Mucosa of rectum (tissue), 2 donors: ENCODE results near the gene FGD5.

Experiments used
- H3K27ac ChIP-seq, 2 donors: one replicate each; pipeline ENCODE4 v1.7.0; 2013; ENCODE audit warnings: inconsistent platforms in 2 of 2, low read depth in 2 of 2, low read length in 2 of 2
- H3K27me3 ChIP-seq, 2 donors: one replicate each; pipeline ENCODE4 v1.7.0; 2013; ENCODE audit warnings: low read length in 2 of 2; ENCODE audit not compliant: control insufficient read depth in 2 of 2, insufficient read depth in 2 of 2
- H3K36me3 ChIP-seq, 2 donors: one replicate each; pipeline ENCODE4 v1.7.0; 2013; ENCODE audit warnings: low read length in 2 of 2; ENCODE audit not compliant: control insufficient read depth in 2 of 2, insufficient read depth in 2 of 2
- H3K4me1 ChIP-seq, 2 donors: one replicate each; pipeline ENCODE4 v1.7.0; 2013; ENCODE audit warnings: low read length in 2 of 2, mild to moderate bottlenecking in 1 of 2; ENCODE audit not compliant: control insufficient read depth in 2 of 2, insufficient read depth in 2 of 2
- H3K4me3 ChIP-seq, 2 donors: one replicate each; pipeline ENCODE4 v1.7.0; 2013; ENCODE audit warnings: low read length in 2 of 2
- H3K9ac ChIP-seq, 2 donors: one replicate each; pipeline ENCODE4 v1.7.0; 2013; ENCODE audit warnings: low read length in 2 of 2, low read depth in 1 of 2, mild to moderate bottlenecking in 1 of 2
- H3K9me3 ChIP-seq, 2 donors: one replicate each; pipeline ENCODE4 v1.7.0; 2013; ENCODE audit warnings: low read length in 2 of 2; ENCODE audit not compliant: control insufficient read depth in 2 of 2
- donor health status: healthy.
- donor health status: Normal muscosa, but diverticular disease.

Gene FGD5

DNA sequence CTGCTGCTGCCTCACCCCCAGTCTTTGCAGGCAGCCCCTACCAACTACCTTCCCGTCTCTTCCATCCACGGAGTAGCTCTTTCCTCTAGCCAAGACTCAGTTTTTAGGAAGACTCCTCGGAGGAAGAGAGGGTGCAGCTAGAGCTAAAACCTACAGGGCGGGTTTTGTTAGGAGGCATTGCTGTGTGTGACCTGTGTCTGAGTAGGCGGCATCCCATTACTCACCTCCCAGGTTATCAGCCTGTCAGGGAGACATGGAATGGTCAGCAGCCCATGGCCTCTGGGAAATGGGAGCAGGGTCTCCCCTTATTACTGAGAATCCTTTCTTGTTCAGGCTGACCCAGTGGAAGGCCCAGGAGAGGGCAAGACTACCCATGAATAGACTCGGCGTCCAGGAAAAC is 43.8 kb upstream of the FGD5 start:
- Histone ChIP-seq H3K4me1 (no peaks in the 10 kb centered on the region), H3K9ac (no peak overlapping the region), H3K27ac (no peak overlapping the region), H3K36me3 (no peaks in the 10 kb centered on the region), H3K9me3 (peaks cover 0 to 5% of the 10 kb centered on the region in 2 donors), H3K27me3 (no peaks in the 10 kb centered on the region), H3K4me3 (no peak overlapping the region)

DNA sequence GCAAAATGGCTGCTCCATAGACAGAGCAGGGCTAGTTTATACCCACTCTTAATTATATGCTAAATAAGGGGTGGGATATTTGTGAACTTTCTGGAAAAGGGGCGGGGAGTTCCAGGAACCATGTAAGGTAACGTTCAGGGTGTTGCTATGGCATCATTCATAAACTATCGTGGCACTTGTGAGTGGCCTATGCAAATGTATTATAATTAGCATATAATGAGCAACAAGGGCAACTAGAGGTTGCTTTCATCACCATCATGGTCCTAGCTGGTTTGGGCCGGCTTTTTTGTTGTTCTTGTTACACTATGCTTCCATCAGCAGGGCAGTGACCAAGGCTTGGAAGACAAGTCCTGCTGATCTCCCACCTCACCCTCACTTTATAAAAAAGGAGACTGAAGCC is 43.2 kb upstream of the FGD5 start:
- Histone ChIP-seq H3K27me3 (no peaks in the 10 kb centered on the region), H3K4me1 (no peaks in the 10 kb centered on the region), H3K27ac (no peak overlapping the region), H3K36me3 (no peaks in the 10 kb centered on the region), H3K9ac (no peak overlapping the region), H3K4me3 (no peak overlapping the region), H3K9me3 (peaks cover 0 to 5% of the 10 kb centered on the region in 2 donors)

DNA sequence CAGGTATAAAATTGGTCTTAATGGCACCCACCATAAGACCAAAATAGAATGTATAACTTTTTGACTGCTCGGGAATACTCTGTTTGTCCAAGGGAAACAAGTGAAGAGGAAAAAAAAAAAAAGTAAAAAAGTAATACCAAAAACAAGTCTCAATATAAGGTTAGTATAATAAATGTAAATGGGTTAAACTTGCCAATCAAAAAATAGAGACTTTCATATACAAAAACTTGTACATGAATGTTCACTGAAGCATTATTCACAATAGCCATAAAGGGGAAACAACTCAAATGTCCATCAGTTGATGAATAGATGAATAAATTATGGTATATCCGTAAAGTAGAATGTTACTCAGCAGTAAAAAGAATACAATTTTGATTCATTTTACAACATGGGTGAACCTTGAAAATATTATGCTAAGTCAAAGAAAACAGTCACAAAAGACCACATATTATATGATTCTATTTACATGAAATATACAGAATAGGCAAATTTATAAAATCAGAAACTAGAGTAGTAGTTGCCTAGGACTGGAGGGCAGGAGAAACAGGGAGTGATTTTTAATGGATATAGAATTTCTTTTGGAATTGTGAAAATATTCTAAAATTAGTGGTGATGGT is 39.6 kb upstream of the FGD5 start:
- Histone ChIP-seq H3K36me3 (no peaks in the 10 kb centered on the region), H3K27ac (no peak overlapping the region), H3K9ac (no peak overlapping the region), H3K4me3 (no peak overlapping the region), H3K9me3 (peaks cover 0 to 5% of the 10 kb centered on the region in 2 donors), H3K4me1 (no peaks in the 10 kb centered on the region), H3K27me3 (no peaks in the 10 kb centered on the region)

DNA sequence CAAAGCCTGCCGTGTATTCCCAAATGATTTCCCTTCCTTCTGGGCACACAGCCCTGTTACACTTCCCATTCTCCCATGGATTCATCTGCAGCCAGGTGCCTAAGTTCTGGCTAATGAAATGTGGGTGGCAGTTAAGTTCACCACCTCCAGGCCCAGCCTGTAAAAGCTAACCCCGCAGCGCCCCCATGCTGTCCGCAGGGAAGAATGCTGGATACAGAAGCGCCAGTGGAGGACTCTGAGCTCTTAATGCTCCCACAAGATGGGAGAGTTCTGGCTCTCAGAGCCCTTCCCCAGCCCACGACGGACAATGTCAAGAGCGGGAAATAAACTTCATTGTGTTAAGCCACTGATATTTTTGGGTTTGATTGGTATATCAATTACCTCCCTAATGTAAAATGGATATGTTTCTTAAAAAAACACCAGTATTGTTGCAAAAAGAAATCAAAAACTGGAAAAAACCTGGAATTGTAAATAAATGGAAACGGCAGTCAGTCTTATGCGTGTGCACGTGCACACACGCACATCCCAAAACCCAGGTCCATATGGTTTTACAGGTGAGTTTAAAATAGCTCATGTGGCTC is 37.7 kb upstream of the FGD5 start:
- Histone ChIP-seq H3K27ac (no peak overlapping the region), H3K36me3 (no peaks in the 10 kb centered on the region), H3K4me1 (no peaks in the 10 kb centered on the region), H3K4me3 (no peak overlapping the region), H3K9ac (no peak overlapping the region), H3K9me3 (peaks cover 0 to 5% of the 10 kb centered on the region in 2 donors), H3K27me3 (no peaks in the 10 kb centered on the region)

DNA sequence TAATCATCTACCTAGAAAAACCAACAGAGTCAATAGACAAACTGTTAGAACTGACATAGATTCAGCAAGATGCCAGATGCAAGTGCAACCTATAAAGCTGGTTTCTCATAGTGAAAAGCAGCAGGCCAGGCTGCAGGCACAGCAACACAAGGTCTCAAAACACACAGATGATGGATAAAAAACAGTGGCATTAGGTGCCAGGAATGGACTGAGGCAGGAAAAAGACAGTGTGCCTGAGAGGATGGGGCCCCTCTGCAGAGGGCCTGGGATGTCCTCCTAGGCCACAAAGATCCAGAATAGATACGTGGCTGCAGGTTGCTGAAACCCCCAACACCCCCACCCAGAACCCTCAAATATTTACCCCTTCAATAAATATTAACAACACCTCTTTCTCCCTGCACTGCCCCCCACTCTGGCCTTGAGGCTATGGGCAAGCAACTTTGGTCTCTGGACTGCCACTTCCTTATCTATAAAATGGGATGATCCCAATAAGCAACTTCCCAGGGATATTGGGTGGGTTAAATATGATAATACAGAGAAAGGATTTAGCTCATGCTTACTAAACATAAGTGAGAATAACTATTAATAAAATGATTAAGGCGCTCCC is 35.2 kb upstream of the FGD5 start:
- H3K4me1 ChIP-seq = no peaks in the 10 kb centered on the region
- H3K9me3 ChIP-seq = peaks cover 0 to 3% of the 10 kb centered on the region in 2 donors

DNA sequence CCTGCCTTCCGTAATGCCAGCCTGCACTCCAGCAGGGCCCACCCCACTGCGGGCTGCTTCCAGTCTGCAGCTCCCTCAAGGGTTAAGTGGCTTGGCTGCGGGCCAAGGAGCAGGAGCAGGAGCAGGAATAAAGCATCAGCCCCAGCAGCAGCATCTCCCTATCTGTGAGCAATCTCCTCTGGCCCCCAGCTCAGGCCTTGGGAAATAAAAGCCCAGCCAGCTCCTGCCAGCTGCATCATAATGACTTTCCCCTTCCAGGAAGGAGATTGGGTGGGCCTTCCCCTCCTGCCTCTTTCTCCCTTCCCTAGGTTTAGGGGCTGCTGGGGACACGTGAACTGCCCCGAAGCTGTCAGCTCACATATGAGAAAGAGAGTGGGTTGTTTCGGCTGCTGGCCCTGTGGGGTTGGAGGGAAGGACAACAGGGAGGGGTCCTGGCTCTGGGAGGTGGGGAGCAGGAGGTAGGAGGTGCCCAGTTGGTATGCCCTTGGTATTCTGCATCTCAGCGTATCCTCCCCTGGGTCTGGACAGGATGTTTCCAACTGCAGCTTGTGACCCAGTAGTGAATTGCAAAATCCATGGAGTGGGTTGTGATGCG is 34.6 kb upstream of the FGD5 start:
- Histone ChIP-seq H3K4me1 (no peaks in the 10 kb centered on the region), H3K27me3 (no peaks in the 10 kb centered on the region), H3K36me3 (no peaks in the 10 kb centered on the region), H3K27ac (no peak overlapping the region), H3K9me3 (no peaks in the 10 kb centered on the region), H3K9ac (no peak overlapping the region), H3K4me3 (no peak overlapping the region)

More for the DNA sequence above, 35.2 kb upstream of the FGD5 start:
- Histone ChIP-seq H3K27me3 (no peaks in the 10 kb centered on the region), H3K27ac (no peak overlapping the region), H3K9ac (no peak overlapping the region), H3K4me3 (no peak overlapping the region), H3K36me3 (no peaks in the 10 kb centered on the region)

DNA sequence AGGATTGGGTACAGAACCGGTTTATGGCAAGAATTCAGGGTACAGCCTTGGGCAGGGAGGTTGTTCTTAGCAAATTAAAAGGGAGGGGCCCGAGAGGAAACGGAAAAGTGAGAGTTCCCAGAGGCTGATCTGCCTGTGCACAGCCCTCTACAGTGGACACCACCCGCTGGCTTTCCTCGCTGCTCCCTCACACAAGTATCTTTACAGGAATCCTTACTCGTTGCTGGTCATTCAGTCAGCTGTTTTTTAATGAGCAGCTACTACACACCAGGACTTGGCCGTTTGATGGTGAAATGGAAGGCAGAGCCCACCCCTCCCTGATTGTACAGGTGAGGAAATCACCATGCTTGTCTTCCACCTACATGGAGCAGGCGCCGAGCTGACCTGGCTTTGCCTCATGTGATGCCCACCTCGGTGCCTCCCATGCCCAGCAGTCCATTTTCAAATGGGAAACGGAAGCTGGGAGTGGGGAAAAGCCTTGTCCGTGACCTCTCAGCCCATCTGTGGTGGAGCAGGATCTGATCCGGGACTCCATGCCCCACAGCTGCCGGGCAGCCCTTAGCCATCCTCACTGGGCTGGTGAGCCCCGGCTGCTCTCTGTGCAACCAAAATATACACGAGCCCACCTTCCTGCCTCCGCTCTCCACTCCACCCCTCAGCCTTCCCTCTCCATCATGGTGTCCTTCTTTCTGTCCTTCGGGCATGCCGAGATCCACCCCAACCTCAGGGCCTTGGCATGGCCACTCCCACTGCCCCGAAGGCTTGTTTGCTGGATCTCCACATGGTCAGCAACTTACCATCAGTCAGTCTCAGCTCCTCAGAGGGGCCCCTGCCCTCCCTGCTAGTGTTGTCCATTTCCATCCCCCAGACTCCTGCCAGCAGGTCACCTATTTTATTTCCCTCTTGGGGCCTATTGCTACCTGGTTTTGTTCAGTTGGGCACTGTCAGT is 33.3 kb upstream of the FGD5 start:
- peaks cover 0 to 4% of the 10 kb centered on the region in 2 donors for H3K27me3 ChIP-seq
- no peaks in the 10 kb centered on the region for H3K9me3 ChIP-seq
- H3K36me3 ChIP-seq = no peaks in the 10 kb centered on the region
- H3K4me3 ChIP-seq = no peak overlapping the region
- H3K27ac ChIP-seq = no peak overlapping the region
- H3K9ac ChIP-seq = no peak overlapping the region
- H3K4me1 ChIP-seq = no peaks in the 10 kb centered on the region

DNA sequence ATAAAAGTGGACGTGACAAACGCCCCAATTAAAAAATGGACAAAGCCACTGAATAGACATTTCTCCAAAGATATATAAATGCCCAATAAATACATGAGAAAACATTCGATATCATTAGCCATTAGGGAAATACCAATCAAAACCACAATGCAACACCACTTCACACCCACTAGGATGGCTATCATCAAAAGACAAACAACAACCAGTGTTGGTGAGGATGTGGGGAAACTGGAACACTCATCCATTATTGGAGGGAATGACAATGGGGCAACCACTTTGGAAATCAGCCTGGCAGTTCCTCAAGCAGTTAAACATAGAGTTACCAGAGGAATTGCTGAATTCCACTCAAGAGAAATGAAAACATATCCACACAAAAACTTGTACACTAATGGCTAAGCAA is 32.4 kb upstream of the FGD5 start:
- H3K36me3 ChIP-seq = no peaks in the 10 kb centered on the region
- no peaks in the 10 kb centered on the region for H3K9me3 ChIP-seq
- no peak overlapping the region for H3K27ac ChIP-seq
- no peaks in the 10 kb centered on the region for H3K4me1 ChIP-seq
- H3K4me3 ChIP-seq = no peak overlapping the region
- peaks cover 0 to 7% of the 10 kb centered on the region in 2 donors for H3K27me3 ChIP-seq
- H3K9ac ChIP-seq = no peak overlapping the region

DNA sequence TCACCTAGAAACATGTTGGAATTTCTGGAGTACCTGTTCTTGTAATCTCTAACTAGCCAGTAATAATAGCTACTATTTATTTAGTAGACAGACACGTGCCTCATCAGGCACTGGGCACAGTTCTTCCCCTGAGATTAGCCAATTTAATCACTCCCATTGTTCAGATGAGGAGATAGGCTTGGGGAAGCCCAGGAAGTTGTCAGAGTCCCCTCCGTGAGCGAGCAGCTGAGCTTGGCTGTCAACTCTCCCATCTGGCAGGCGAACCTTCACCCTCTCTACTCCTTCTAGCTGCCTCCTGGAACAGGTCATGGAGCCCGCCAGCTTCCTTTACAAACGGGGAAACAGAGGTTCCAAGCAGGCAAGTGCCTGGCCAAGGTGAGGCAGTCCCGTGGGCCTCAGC is 31.1 kb upstream of the FGD5 start:
- no peaks in the 10 kb centered on the region for H3K9me3 ChIP-seq
- H3K4me1 ChIP-seq = no peaks in the 10 kb centered on the region
- H3K36me3 ChIP-seq = no peaks in the 10 kb centered on the region
- peaks cover 0 to 7% of the 10 kb centered on the region in 2 donors for H3K27me3 ChIP-seq
- H3K9ac ChIP-seq = no peak overlapping the region
- H3K4me3 ChIP-seq = no peak overlapping the region
- no peak overlapping the region for H3K27ac ChIP-seq
